Psoas muscle (tissue), 8 donors: ENCODE data around the gene KLF13. TPM values are rescaled to one million over a fixed set of nuclear protein-coding genes. Genes with fewer than 3 reads are reported as not detected.

Source experiments
- ATAC-seq, 4 donors: fragments of 200-7000 bp; cut with Tn5 transposase; one replicate each; pipeline ENCODE4 v1.9.1; 2020; ENCODE audit warnings: moderate library complexity in 3 of 4, mild to moderate bottlenecking in 2 of 4
- DNase-seq, 2 donors: peaks; one replicate each; pipeline ENCODE4 v3.0.0-alpha.2; 2020
- H3K27ac ChIP-seq: fragments of 200-600 bp; one replicate; pipeline ENCODE4 v1.8.0; 2022
- H3K27me3 ChIP-seq, 3 donors: fragments of 200-600 bp in 1 of 3; one replicate each; pipeline versions ENCODE4 v1.6.1 to v1.8.0; 2013 to 2022; ENCODE audit warnings: low read length in 2 of 3, mild to moderate bottlenecking in 2 of 3, moderate library complexity in 1 of 3; ENCODE audit not compliant: insufficient read depth in 3 of 3
- H3K36me3 ChIP-seq, 2 donors: fragments of 200-600 bp in 1 of 2; one replicate each; pipeline versions ENCODE4 v1.6.1 to v1.8.0; 2013 to 2022; ENCODE audit warnings: low read depth in 1 of 2, mild to moderate bottlenecking in 1 of 2, moderate library complexity in 1 of 2; ENCODE audit not compliant: insufficient read depth in 1 of 2
- H3K4me1 ChIP-seq: fragments of 200-600 bp; one replicate; pipeline ENCODE4 v1.8.0; 2022
- H3K4me3 ChIP-seq: fragments of 200-600 bp; one replicate; pipeline ENCODE4 v1.8.0; 2022; ENCODE audit warnings: mild to moderate bottlenecking
- H3K9me3 ChIP-seq: fragments of 200-600 bp; one replicate; pipeline ENCODE4 v1.8.0; 2022
- WGBS, 3 donors: extraction: QIAGEN DNeasy Blood & Tissue Kit; methylation state at CpG; one replicate each; pipeline versions ENCODE4 v1.1.6 to v1.1.7; 2013; 5-methylcytosine and 5-hydroxymethylcytosine counted together
- intact Hi-C, 2 donors: fragments of 100-400 bp; cut with DNase I; formaldehyde crosslinking; loops; one replicate each; pipeline versions ENCODE4 v1.11.0 to v1.14.2; 2022
- polyA plus RNA-seq, 3 donors: library from polyadenylated mRNA; stranded (reverse); fragments of 200-250 nt; gene quantifications; one replicate each; pipeline ENCODE4 v1.2.3, GENCODE V29; 2013
- total RNA-seq, 4 donors: library from RNA; stranded (reverse); fragmentation: NEBNext Ultra II Directional in 2 of 4; extraction: Animal tissue kit (Norgen Biotek cat#: 25700) in 2 of 4; gene quantifications; one replicate each; pipeline versions ENCODE4 v1.2.1 to v1.2.4, GENCODE V29; 2021 to 2023
- TF ChIP-seq, protein P1 (sequence below): fragments of 200-600 bp; IDR thresholded peaks from one replicate; pipeline ENCODE4 v1.8.0; 2022; ENCODE audit warnings: antibody characterized with exemption
- donor health status: healthy with polysubstance abuse.
- donor health status: DM: no; HTN: no; CAD: no; lungs with moderate emphysema.
- donor health status: Bipolar disorder and iron deficiency.
- donor health status: healthy.
- donor health status: DM: yes; HTN: yes; CAD: no.
- donor health status: DM: no; HTN: no; CAD: no.
- donor health status: DM: no; HTN: no; CAD: no.
- donor health status: DM: yes; HTN: yes; CAD: no.

The KLF13 gene
- total and polyA plus RNA-seq, 7 donors, result 11.9 to 45.6 (median 24.5) TPM

DNA sequence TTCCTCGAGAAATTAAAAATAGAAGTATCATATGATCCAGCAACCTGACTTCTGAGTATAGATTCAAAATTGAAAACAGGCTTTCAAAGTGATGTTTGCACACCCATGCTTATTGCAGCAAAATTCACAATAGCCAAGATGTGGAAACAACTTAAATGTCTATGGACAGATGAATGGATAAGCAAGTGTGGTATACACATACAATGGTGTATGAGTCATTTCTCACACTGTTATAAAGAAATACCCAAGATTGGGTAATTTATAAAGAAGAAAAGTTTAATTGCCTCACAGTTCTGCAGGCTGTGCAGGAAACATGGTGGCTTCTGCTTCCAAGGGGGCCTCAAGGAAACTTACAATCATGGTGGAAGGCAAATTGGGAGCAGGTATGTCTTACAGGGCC, 100.8 kb downstream of the KLF13 start:
- 82 to 97% (median 86%) methylated on average over 1 of the region's 1 CpG for WGBS, 3 donors
- TF ChIP-seq, protein P1, sequence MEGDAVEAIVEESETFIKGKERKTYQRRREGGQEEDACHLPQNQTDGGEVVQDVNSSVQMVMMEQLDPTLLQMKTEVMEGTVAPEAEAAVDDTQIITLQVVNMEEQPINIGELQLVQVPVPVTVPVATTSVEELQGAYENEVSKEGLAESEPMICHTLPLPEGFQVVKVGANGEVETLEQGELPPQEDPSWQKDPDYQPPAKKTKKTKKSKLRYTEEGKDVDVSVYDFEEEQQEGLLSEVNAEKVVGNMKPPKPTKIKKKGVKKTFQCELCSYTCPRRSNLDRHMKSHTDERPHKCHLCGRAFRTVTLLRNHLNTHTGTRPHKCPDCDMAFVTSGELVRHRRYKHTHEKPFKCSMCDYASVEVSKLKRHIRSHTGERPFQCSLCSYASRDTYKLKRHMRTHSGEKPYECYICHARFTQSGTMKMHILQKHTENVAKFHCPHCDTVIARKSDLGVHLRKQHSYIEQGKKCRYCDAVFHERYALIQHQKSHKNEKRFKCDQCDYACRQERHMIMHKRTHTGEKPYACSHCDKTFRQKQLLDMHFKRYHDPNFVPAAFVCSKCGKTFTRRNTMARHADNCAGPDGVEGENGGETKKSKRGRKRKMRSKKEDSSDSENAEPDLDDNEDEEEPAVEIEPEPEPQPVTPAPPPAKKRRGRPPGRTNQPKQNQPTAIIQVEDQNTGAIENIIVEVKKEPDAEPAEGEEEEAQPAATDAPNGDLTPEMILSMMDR, result no peak
- intact Hi-C loops, result no loop called here
- no peaks in the 10 kb centered on the region for H3K27me3 ChIP-seq
- DNase-seq (no peak), ATAC-seq (no peak)
- H3K36me3 ChIP-seq, result no peaks in the 10 kb centered on the region
- no peaks in the 10 kb centered on the region for H3K4me1 ChIP-seq
- peaks cover 3% of the 10 kb centered on the region for H3K9me3 ChIP-seq
- H3K27ac ChIP-seq, result no peak overlapping the region
- no peak overlapping the region for H3K4me3 ChIP-seq

Other genes starting within 250 kb of the KLF13 start
- not detected for gene TRPM1, start 225.1 kb upstream of the KLF13 start, total RNA-seq
- under 1 TPM in 1 of 3 donors, not detected in 2; 0.03 TPM for gene TRPM1, start 225.1 kb upstream of the KLF13 start, polyA plus RNA-seq